Left colon (tissue), 2 donors: ENCODE measurements around the gene PHKA2. TPM values are rescaled to one million over a fixed set of nuclear protein-coding genes. Genes with fewer than 3 reads are reported as not detected.
"Not testable (repeated sequence)": the region's sequence is repeated elsewhere in the genome, so short reads cannot be mapped to it uniquely, and the experiment has no call there.

ENCODE experiments used
- ATAC-seq: fragments of 200-7000 bp; cut with Tn5 transposase; one replicate; pipeline ENCODE4 v1.9.1; 2020; ENCODE audit warnings: mild to moderate bottlenecking, moderate library complexity
- DNase-seq, 2 donors: peaks; one replicate each; pipeline ENCODE4 v3.0.0-alpha.2; 2020
- intact Hi-C, 2 donors: fragments of 100-400 bp; cut with DNase I in 1 of 2; cut with micrococcal nuclease in 1 of 2; formaldehyde crosslinking; loops; one replicate each; pipeline versions ENCODE4 v1.11.2 to v1.14.0; 2022; cut with DNase I, micrococcal nuclease
- total RNA-seq, 2 donors: library from RNA; stranded (reverse); fragmentation: NEBNext Ultra II Directional; extraction: Animal tissue kit (Norgen Biotek cat#: 25700); gene quantifications; one replicate each; pipeline ENCODE4 v1.2.1, GENCODE V29; 2021
- donor health status: DM: no; HTN: no; CAD: no.
- donor health status: DM: yes; HTN: yes; CAD: no.

PHKA2 gene
- total RNA-seq, 2 donors from 2014 or later = 22.9 to 29.5 TPM

GRCh38 chrX:18980262-18980661, 3.7 kb downstream of the PHKA2 start:
- intact Hi-C loops, ATAC-seq, DNase-seq: not testable (repeated sequence)

GRCh38 chrX:18974993-18975392, 8.9 kb downstream of the PHKA2 start:
- no peak for DNase-seq
- no peak for ATAC-seq
- intact Hi-C loops = no loop called here

GRCh38 chrX:18973527-18974192, 10.3 kb downstream of the PHKA2 start:
- intact Hi-C loops = no loop called here
- DNase-seq (peak in 1 of 2 donors; percentile 36), ATAC-seq (peak; percentile 64)

GRCh38 chrX:18971506-18971905, 12.4 kb downstream of the PHKA2 start:
- ATAC-seq = peak; percentile 57
- DNase-seq = no peak
- intact Hi-C loops = no loop called here

GRCh38 chrX:18970465-18970864, 13.4 kb downstream of the PHKA2 start:
- no peak for DNase-seq
- intact Hi-C loops = no loop called here
- ATAC-seq = no peak

GRCh38 chrX:18966624-18967023, 17.3 kb downstream of the PHKA2 start:
- DNase-seq (no peak), ATAC-seq (no peak)

GRCh38 chrX:18964901-18965300, 19.0 kb downstream of the PHKA2 start:
- DNase-seq = no peak
- ATAC-seq = no peak
- intact Hi-C loops = no loop called here

More at GRCh38 chrX:18966624-18967023, 17.3 kb downstream of the PHKA2 start:
- intact Hi-C loops = no loop called here

GRCh38 chrX:18964026-18964425, 19.9 kb downstream of the PHKA2 start:
- ATAC-seq (peak; percentile 94), DNase-seq (peak in 1 of 2 donors; percentile 16)
- intact Hi-C loops = no loop called here

GRCh38 chrX:18962329-18962728, 21.6 kb downstream of the PHKA2 start:
- DNase-seq = no peak
- intact Hi-C loops = no loop called here
- ATAC-seq = no peak

GRCh38 chrX:18961686-18962085, 22.2 kb downstream of the PHKA2 start:
- no peak for DNase-seq
- no peak for ATAC-seq
- intact Hi-C loops = no loop called here

- intact Hi-C loops = no loop called here
- DNase-seq (no peak), ATAC-seq (no peak)
Measured at GRCh38 chrX:18956303-18957032, 27.4 kb downstream of the PHKA2 start.

GRCh38 chrX:18955676-18956075, 28.2 kb downstream of the PHKA2 start:
- no peak for ATAC-seq
- intact Hi-C loops = no loop called here
- DNase-seq = no peak

- intact Hi-C loops = no loop called here
- ATAC-seq (peak; percentile 35), DNase-seq (no peak)
Measured at GRCh38 chrX:18951032-18951431, 32.9 kb downstream of the PHKA2 start.

- DNase-seq (no peak), ATAC-seq (no peak)
- intact Hi-C loops = no loop called here
Measured at GRCh38 chrX:18949944-18950301, 34.0 kb downstream of the PHKA2 start.

- no peak for DNase-seq
- no peak for ATAC-seq
Measured at GRCh38 chrX:18949291-18949943, 34.5 kb downstream of the PHKA2 start.

GRCh38 chrX:18946611-18947010, 37.3 kb downstream of the PHKA2 start:
- intact Hi-C loops = no loop called here
- no peak for DNase-seq
- no peak for ATAC-seq

More at GRCh38 chrX:18949291-18949943, 34.5 kb downstream of the PHKA2 start:
- intact Hi-C loops = no loop called here

- ATAC-seq (no peak), DNase-seq (no peak)
- intact Hi-C loops = no loop called here
Measured at GRCh38 chrX:18946157-18946556, 37.8 kb downstream of the PHKA2 start.

- ATAC-seq = no peak
- intact Hi-C loops = no loop called here
- no peak for DNase-seq
Measured at GRCh38 chrX:18945483-18945882, 38.4 kb downstream of the PHKA2 start.

- DNase-seq (no peak), ATAC-seq (no peak)
- intact Hi-C loops = no loop called here
Measured at GRCh38 chrX:18944482-18944881, 39.4 kb downstream of the PHKA2 start.

- ATAC-seq = no peak
- DNase-seq = no peak
- intact Hi-C loops = no loop called here
Measured at GRCh38 chrX:18941896-18942295, 42.0 kb downstream of the PHKA2 start.
